Stimulated activated CD4-positive, alpha-beta T cell treated with anti-CD3 and anti-CD28 coated beads, Interleukin-4, amount 100 ng/mL, for 48 hours (primary cell): ENCODE measurements around the gene TTYH3.

Experiments used
- DNase-seq, 2 donors: peaks; one replicate each; pipeline ENCODE4 v3.0.0-alpha.2; 2020; ENCODE audit warnings: low read depth in 2 of 2

TTYH3 gene

DNA sequence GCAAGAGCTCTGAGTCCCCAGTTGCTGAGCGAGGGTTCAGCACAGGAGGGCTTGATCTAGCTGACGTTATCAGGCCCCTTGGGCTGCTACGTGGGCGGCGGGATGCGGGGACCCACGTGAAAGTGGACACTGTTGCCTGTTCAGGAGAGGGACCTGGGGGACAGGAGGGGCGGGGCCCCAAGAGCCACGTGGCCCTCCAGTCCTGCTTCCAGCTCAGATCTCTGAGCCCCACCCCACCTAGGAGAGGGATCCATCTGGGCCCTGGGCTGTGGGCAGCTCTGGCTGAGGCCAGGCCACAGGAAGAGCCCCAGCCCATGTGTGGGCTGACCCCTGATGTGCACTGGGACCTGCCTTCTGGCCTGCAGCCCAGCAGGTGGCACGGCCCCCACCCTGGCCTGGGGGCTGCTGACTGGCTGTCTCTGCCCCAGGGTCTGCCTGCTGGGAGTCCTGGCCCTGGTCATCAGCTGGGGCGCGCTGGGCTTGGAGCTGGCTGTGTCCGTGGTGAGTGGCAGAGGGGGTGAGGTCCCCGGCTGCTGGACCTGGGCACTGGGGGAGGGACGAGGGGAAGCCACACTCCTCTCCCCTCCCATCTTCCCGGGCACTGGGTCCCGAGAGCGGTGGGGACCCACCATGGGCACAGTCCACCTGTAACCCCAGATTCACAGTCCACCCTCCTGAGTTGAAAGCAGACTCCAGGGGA, 17.5 kb downstream of the TTYH3 start:
- DNase-seq = no peak

- DNase-seq = no peak
Observed at GRCh38 chr7:2649991-2650390, 18.2 kb downstream of the TTYH3 start.

- no peak for DNase-seq
Observed at GRCh38 chr7:2650451-2650850, 18.7 kb downstream of the TTYH3 start.

GRCh38 chr7:2651336-2651735, 19.6 kb downstream of the TTYH3 start:
- DNase-seq = no peak

DNA sequence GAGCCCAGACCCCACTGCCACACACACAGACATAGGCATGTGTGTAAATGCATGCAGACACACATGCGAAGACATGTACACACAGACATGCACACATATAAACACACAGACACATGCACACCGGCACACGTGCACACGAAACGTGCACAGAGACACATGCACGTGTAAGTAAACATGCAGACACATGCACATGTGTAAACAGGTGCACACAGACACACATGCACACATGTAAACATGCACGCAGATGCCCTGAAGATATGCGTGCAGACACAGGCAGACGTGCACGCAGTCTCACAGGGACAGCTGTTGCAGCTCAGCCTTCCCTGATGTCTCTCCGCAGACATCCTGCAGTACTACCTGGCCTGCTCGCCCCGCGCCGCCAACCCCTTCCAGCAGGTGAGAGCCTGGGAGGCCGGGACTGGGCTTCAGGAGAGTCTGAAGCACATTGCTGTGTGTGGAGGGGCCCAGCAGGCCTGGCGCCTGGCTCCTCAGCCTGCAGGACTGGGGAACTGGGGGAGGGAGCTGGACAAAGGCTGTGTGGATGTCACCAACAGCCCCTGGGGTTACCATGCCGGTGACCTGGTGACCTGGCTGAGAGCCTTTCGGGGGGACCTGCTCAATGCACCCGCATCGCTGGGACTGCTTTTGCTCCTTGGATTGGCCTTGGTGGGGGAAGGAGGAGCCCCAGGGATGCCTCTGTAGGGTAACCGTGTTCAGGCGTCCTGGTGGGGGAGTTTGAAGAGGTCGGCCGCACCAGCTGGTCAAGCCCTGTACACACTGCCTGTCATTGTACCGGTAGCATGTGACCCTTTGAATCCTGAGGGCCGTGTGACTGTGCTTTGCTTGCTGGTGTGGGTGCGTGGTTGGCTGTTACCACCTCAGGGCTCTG, 20.3 kb downstream of the TTYH3 start:
- DNase-seq = no peak

- DNase-seq = no peak
Observed at GRCh38 chr7:2652736-2653060, 20.9 kb downstream of the TTYH3 start.

DNA sequence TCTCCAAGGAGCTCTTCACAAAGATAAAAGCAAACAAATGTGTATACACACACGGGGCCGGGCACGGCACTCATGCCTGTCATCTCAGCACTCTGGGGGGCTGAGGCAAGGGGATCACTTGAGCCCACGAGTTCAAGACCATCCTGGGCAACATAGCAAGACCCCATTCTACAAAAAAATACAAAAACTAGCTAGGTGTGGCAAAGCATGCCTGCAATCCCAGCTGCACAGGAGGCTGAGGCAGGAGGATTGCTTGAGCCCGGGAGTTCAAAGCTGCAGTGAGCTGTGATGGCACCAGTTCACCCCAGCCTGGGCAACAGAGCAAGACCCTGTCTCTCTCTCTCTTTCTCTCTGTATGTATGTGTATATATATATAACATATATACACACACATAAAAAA, 22.3 kb downstream of the TTYH3 start:
- DNase-seq = no peak

DNA sequence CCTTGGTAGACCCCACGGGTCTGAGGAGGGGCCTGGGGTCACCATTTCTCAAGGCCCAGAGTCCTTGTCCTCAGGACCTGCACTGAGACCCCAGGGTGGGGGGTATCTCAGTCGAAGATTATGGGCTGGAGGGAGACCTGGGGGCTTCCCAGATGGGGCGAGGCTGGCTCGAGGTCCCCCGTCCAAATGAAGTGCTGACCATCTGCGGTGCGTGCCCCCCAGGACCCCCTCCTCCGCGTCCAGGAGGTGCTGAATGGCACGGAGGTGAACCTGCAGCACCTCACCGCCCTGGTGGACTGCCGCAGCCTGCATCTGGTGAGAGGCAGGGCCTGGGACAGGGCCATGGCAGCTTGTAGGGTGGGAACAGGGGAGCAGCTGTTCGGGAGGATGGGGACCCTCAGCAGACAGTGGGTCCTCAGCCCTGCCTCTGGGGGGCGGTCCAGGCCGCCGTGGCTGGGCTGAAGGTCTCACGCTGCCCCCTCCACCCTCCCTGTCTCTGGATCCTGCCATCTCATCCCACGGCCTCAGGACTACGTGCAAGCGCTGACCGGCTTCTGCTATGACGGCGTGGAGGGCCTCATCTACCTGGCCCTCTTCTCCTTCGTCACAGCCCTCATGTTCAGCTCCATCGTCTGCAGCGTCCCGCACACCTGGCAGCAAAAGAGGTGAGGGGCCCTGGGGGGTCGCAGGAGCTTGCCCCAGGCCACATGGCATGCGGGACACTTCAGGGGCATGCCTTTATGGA, 24.3 kb downstream of the TTYH3 start:
- no peak for DNase-seq

DNA sequence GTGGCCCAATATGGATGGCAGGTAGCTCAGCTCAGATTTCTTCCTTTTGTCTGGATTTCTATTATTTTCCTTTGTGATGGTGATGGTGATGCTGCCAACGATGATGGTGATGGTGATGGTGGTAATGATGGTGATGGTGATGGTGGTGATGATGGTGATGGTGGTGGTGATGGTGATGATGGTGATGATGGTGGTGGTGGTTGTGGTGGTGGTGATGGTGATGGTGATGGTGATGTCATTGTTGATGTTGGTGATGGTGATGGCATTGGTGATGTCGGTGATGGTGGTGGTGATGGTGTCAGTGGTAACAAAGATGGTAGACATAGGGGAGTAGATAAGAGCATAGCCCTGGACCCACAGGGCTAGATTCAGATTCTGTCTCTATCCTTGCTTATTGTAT, 25.4 kb downstream of the TTYH3 start:
- no peak for DNase-seq

- DNase-seq = no peak
Observed at GRCh38 chr7:2657920-2658671, 26.3 kb downstream of the TTYH3 start.

GRCh38 chr7:2658941-2659340, 27.2 kb downstream of the TTYH3 start:
- DNase-seq = no peak

DNA sequence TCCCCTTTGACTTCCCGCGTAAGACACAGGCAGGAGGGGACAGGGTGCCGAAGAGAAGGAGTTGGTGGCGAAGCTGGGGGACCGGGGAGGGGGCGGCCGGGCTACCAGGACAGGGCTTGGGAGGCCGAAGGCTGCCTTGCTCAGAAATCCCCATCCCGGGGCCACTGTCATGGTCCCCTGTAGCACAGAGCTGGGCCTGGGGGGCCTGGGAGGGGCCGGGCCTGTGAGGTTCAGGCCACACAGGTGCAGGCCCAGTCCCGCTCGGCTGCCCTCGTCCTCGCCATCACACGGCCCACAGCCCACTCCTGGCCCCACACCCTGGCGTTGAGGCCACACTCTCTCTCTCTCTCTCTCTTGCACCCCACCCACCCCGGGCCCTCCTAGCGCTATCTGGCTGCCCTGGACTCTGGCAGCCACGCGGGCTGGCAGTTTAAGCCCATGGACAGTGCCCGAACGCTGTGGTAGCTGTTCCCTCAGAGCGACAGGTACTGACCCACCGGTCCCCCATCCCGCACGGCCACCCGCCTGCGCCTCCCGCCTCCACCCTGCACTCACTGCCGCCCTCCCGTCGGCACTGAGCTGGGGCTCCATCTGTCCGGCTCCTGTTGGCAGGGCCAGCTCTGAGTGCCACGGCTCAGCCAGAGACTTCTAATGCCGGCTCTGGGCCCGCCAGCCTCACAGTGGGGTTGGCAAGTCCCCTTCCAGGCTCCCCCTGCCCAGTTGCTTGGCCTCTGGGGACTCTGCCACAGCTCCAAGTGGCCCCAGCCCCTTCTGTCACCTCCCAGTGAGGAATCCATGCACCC, 28.0 kb downstream of the TTYH3 start:
- DNase-seq = no peak

DNA sequence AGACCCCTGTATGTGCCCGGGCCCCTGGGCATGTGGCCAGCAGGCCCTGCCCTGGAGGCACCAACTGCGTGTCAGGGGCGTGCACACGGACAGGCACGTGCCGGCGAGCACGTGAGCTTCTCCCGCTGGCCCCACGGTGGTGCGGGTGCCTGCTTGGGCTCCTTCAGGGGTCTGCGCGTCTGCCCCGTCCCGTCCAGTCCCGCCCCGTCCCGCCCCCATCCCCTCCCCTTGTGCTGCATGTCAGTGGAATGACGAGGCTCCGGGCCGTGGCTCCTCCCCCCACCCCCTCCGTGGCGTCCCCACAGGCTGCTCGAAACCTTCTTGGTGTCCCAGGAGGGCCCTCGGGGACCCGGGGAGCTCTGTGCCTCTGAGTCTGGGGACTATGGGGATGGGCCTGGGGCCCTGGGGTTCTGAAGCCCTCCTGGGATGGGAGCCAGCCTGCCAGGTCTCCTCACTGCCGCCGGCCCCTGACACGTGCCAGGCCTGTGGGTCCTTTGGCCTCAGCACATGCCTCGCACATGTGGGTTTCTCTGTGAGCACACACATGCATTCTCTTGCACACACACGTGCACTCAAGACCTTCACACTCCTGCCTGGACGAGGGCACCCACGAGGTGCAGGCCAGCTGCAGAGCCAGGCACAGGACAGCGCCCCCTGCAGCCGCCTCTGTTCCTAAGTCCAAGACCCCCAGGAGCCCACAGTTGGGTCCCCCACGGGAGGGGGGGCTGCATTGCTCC, 28.7 kb downstream of the TTYH3 start:
- no peak for DNase-seq

DNA sequence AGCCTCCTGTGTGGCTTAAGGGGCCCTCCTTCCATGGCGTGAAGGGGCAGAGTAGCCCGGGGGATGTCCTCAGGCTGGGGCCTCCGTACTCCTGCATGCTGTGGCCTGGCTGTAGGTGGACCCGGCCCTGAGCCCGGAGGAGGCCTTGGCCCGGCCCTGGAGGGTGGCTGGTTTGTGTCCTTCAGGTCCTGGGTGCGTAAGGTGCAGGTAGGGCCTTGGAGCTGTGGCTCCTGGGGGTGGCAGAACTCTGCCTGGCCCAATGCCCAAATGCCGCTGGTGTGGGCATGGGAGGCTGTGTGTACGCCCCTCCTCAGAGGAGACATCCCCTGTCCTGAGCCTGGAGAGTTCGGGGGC, 29.3 kb downstream of the TTYH3 start:
- DNase-seq = no peak

GRCh38 chr7:2661602-2662272, 30.0 kb downstream of the TTYH3 start:
- no peak for DNase-seq

DNA sequence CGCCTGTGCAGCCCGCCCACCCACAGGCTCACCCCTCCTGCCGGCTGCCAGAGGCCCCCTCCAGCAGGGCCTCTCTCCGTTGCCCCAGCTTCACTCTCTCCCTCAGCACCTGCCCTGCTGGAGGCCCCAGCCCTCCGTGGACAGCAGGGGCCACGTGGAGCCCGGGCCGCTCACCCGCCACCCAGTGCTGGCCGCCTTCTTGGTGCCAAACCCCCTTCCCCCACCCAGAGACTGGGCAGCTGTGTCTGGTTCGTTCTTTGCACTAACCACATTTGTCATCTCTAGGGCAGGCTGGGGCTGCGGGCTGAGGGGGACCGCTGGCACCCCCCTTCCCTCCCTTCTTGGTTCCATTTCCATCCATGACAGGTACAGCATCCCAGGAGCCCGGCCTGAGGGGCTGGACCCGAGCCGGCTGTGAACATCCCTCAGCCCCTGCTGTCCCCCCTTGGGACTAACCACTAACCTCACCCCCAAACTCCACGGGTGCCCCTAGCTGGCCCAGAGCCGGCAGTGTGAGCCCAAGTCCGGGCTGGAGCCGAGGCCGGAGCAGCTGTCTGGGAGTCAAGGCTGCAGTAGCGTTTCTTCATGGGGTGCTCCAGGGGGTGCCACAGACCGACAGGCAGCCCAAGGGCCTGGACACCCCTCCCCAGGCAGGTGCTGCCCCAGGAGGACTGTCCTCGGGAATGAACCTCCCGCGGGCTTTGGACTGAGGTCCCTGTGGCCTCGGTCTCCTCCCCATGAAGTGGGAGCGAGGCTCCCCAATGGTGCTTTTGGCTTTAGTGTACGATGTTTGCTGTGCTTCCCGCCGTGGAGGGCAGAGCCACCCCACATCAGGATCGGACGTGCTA, 30.7 kb downstream of the TTYH3 start:
- DNase-seq = no peak

GRCh38 chr7:2663121-2663886, 31.5 kb downstream of the TTYH3 start:
- DNase-seq = no peak

DNA sequence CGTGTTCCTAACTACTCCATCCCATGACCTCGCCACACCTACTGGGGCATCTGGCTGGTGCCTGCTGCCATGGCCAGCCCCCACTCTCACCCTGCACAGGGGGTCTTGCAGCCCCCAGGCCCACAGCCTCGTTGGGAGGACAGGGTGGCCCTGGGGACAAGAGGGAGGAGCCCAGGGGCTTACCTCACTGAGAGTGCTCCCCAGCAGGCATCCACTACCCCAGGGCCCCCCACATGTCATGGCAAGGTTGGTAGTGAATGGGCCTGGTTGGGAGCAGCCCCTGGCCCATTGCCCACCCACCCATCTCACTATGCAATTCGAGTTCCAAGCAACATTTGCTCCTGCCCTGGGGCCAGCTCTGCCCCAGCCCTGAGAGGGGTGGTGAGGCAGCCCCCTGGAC, 32.2 kb downstream of the TTYH3 start:
- no peak for DNase-seq
